Stimulated activated CD4-positive, alpha-beta T cell treated with anti-CD3 and anti-CD28 coated beads, TNF-alpha, amount 100 ng/mL, for 24 hours (primary cell): ENCODE data around the gene TCEANC.
"Not testable (repeated sequence)": the region's sequence is repeated elsewhere in the genome, so short reads cannot be mapped to it uniquely, and the experiment has no call there.

ENCODE experiments used
- DNase-seq, 3 experiments: peaks; one replicate each; pipeline ENCODE4 v3.0.0-alpha.2; 2020; ENCODE audit warnings: low read depth in 3 of 3

Gene TCEANC

DNA sequence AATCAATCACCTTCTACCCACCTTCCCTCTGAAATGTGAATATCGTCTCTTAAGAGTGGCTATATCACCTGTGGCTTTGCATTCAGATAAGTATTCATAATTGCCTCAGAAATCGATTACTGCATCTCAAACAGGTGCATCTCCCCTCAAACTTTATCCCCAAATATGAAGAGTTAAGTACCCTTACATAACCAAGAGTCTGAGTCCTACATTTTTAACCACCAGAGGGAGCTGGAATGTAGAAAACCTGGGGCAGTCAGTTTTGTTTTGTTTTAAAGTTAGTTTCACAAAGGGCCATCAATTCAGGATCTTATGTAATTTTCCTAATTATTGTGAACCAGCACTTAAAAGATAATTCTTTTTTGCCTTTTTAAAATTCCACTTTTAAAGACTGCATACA lies 5.7 kb downstream of the TCEANC start:
- no peak for DNase-seq

DNA sequence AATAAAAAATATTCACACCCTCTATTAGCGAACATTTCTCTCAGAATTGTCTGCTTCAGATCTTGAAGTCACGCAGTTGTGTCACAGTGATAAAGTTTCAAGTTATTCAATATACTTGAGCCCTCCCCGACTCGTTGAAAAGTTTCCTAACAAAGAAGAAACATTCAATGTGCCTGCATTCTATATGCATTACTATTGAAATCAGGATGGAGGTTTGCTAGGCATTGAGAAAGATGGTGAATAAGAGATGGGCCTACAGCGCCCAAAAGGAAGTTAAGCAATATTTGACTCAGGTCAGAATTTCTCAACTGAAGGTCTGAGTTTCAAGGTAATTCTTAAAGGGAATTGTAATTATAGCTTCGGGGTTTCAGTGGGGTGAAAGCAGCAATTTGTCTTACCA lies 6.1 kb downstream of the TCEANC start:
- DNase-seq: no peak

DNA sequence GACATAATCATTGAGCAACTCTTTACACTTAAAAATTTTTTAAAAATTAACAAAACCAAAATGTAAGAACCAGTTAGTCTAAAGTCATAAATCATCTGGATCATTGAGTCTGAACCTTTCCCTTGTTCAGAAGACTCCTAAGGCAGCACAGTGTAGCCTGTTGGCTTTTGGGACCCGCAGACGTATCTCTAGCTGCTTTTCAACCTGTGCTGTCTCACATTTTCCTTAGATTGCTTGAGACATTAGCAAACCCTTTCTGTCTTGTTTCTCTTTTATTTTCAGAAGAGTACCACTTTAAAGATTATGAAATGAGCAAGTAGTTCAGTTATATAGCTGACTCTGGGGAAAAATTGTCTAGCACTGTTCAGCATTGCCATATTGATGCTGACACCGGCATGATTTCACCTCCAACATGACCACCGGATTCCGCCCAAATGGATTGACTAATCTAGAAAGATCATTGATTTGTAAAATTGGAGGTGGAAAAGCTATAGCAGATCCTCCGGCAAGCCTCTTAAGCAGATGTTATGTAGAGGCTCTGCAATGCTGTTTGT lies 8.9 kb downstream of the TCEANC start:
- DNase-seq: peak in 1 of 3 experiments; percentile 4

DNA sequence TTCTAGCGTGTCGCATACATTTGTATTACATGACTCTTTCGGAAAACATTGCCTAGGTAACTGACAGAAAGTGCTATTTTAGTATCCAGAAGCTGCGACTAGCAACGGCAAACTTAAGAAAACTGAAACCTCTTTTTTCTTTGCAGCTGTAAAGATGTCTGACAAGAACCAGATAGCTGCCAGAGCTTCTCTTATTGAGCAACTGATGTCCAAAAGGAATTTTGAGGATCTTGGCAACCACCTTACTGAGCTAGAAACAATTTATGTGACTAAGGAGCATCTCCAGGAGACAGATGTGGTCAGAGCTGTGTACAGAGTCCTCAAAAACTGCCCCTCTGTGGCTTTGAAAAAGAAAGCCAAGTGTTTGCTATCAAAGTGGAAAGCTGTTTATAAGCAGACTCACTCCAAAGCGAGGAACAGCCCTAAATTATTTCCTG lies 9.4 kb downstream of the TCEANC start:
- no peak for DNase-seq

DNA sequence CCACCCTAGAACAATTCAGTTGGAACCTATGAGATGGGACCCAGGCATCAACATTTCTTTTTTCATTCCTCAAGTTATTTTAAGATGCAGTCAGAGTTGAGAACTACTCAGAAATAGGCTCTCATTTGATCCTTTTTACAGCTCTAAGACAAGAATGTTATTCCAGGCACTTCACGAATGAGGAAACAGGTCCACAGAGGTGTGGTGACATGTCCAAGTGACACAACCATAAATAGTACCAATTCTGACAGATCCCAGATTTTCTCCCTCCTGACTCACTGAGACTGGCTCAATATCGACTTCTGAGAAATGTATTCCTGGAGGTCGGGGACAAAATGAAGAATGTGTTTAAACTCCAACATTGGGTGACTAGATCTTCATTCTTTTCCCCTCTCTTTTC lies 11.1 kb downstream of the TCEANC start:
- DNase-seq: no peak

DNA sequence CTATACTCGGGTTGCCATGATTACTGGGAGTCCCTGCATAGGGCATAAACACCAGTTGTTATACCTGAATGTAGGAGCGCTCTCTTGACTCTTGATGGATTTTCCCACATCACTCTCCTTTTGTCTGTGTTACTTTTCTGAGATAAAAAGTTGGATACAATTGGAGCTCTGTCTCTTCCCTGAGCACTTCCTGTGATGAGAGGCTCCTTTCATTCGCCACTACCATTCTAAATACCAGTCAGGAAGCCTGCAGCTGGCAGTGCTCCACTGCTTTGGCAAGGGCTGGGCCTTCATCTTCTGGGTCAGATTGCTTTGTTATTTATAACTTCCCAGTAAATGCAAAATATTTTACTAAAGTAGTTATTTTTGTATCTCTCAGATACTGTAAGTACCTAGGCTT lies 13.9 kb downstream of the TCEANC start:
- DNase-seq: no peak

DNA sequence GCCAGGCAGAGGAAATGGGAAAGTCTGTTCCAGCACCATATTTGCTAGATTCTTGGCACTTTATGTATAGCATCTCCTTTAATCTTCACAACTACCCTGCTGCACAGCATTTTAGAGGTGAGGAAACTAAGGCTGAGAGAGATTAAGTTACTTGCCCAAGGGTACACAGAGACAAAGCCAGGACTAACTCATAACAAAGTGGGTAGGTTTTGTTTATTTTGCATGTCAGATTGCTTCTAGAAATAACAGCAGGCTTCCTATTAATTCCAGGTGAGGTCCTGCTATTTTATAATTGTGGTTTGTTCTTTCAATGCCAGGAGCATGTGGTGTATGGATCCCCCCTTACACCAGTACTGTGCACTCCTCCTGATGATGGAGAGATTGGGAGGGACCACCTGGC lies 15.0 kb downstream of the TCEANC start:
- DNase-seq: no peak

DNA sequence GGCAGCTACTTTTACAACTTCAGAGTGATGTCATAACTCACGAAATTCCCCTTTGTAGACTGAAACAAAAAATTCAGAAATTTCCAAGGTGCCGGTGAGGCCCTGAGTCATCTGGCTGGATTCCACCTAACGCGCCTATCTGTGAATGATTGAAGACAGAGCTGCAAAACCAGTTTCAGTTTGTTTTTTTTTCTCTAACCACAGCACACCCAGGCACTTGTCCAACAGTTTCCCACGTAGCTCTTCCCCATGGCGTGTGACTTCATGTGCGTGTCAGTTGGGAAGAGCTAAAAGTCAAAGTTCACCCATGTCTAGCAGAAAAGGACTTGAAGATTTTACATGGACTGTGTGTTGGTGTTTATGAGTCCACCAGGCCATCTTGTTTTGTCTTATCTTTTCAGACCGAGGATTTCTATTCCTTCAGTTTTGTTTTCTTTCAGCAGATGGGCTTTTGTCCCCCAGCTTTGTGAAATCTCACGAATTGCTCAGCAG lies 16.4 kb downstream of the TCEANC start:
- DNase-seq: peak in 1 of 3 experiments; percentile 55

DNA sequence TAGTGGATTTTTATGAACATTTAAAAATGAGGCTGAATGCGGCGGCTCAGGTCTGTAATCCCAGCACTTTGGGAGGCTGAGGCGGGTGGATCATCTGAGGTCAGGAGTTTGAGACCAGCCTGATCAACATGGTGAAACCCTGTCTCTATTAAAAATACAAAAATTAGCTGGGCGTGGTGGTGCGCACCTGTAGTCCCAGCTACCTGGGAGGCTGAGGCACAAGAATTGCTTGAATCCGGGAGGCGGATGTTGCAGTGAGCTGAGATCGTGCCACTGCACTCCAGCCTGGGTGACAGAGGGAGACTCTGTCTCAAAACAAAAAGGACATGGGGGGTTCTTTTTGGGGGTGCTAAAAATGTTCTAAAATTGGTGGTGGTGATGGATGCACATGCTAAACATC lies 16.8 kb downstream of the TCEANC start:
- not testable (repeated sequence) for DNase-seq

DNA sequence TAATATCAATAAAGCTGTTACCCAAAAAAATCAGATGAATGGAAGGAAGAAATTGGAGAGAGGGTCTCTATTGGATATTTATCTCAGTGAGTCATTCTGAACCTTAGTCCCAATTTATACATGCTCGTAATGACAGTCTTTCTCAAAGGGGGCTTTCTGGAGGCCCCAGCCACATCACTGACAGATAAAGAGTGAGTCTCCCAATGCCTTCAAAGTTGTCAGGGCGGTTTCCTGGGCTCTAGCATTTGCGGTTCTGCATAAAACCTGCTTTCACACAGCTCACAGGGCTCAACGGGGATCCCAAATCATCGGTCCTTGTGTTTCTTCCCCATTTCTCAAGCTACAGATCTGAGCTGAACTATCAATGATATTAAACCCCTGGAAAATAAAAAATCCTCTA lies 17.3 kb downstream of the TCEANC start:
- DNase-seq: no peak

DNA sequence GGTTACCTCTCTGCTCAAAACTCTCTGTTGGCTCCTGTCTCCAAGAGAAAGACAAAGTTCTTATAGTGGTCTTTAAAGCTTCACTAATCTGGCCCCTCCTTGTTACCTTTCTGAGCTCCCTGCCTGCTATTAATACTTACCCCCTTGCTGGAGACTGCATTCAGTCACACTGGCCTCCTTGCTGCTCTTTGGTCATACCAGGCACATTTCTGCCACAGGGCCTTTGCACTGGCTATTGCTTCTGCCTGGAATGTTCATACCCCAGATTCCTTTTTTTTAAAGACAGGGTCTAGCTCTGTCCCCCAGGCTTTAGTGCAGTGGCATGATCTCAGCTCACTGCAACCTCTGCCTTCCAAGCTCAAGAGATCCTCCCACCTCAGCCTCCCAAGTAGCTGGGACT lies 20.1 kb downstream of the TCEANC start:
- DNase-seq: no peak

DNA sequence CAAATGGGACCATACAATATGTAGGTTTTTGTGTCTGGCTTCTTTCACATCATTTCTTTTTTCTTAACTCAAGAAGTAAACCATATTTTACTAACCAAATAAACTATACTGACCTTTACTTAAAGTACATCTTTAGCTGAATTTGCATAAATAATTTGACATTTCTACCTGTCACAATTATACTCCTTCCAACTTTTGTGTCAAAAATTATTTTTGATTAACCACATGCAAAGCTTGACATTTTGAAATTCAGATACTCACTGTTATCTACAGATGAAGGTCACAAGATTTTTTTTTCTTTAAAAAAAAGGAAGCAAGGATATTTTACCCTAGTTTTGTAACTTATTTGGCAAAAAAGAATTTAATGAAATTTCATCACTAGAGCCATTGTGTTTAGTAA lies 23.9 kb downstream of the TCEANC start:
- DNase-seq: no peak

DNA sequence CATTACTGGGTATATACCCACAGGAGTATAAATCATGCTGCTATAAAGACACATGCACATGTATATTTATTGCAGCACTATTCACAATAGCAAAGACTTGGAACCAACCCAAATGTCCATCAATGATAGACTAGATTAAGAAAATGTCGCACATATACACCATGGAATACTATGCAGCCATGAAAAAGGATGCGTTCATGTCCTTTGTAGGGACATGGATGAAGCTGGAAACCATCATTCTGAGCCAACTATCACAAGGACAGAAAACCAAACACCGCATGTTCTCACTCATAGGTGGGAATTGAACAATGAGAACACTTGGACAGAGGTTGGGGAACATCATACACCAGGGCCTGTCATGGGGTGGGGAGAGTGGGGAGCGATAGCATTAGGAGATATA lies 26.8 kb downstream of the TCEANC start:
- not testable (repeated sequence) for DNase-seq

DNA sequence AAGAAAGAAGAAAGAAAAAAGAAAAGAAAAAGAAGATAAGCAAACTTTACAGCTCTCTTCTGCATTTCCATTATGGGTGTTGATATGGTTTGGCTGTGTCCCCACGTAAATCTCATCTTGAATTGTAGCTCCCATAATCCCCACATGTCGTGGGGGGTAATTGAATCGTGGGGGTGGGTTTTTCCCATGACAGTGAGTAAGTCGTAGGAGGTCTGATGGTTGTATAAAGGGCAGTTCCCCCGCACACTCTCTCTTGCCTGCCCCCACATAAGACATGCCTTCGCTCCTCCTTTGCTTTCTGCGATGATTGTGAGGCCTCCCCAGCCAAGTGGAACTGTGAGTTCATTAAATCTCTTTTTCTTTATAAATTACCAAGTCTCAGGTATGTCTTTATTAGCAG lies 28.7 kb downstream of the TCEANC start:
- no peak for DNase-seq

DNA sequence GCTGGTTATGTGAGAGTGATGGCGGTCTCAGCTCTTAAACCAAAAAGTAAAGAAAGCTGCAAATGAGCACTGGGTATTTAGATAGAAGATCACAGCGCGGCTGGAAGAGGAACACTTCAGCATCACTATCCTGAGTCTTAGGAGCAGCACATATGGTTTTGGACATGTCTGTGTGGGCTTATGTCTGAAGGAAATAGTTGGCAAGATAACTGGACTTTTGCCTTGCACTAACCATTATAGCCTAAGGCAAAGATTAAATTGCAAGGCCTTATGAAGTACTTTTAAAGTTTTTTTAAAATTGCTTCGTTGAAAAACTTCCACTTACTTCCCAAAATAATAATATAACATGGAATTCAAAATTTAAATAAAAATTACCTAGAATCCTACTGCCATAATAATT lies 31.4 kb downstream of the TCEANC start:
- DNase-seq: no peak

DNA sequence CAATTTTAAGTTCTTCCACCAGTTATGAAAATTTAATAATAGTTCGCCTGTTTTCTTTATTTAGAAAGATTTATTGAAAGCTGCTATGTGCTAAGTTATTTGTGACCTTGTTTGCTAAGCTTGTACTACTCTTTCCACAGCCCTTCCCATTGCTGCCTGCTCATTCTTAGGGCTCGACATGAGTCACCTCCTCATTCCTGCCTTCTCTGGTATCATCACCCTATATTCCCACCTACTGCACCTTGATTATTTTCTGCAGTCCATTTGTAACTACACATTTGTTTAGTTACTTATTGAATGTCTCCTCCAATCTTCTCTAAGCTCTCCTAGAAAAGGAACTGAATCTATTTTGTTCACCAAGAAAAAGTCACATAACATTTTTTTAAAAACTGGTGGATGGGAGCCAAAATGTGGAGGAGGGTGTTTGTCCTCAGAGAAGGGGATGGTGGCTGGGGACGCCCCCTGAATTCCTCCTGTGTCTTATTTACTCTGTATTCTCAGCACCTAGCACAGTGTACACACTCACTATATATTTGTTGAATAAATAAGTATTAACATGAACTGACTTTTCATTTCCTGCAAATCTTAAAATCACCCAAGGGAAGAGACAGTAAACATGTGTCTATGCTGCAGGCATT lies 32.3 kb downstream of the TCEANC start:
- DNase-seq: no peak

DNA sequence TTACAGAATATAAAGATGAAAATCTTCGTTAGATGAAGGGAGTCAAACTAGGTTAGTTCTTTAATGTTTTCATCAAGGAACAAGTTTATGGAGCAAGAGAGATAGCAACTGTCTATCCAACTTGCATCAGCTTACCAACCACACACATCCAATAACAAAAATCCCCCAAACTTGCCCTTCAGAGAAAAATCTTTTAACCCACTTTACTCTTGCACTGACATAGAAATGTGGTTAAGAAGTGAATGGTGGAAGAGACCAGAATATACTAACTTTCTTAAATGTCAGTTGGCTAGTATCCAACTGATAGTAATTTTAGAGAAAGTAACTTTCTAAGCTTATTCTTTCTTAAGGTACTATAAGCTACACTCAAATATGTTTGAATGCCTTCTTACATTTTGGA lies 34.3 kb downstream of the TCEANC start:
- no peak for DNase-seq

DNA sequence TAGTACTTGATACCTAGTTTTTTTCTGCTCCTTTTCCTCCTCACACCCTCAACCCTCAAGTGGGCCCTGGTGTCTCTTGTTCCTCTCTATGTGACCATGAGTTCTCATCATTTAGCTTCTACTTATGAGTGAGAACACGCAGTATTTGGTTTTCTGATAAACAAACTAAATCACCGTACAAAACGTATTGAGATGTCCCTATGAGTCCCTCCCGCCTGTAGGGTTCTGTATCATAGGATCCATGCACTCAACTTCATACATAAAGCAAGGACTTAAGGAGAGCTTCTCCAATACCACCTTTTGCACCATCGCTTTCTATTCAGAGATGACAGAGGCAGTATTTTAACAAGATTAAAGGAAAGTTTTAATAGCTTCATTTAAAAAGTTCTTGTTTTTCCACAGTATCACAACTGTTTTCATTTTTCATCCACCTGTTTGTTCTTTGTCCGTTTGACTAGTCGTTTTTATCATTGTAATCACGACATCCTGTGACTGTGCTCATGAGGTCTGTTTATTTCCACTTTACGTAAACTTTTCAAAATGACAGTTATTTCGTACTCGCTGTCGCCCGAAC lies 35.5 kb downstream of the TCEANC start:
- no peak for DNase-seq

DNA sequence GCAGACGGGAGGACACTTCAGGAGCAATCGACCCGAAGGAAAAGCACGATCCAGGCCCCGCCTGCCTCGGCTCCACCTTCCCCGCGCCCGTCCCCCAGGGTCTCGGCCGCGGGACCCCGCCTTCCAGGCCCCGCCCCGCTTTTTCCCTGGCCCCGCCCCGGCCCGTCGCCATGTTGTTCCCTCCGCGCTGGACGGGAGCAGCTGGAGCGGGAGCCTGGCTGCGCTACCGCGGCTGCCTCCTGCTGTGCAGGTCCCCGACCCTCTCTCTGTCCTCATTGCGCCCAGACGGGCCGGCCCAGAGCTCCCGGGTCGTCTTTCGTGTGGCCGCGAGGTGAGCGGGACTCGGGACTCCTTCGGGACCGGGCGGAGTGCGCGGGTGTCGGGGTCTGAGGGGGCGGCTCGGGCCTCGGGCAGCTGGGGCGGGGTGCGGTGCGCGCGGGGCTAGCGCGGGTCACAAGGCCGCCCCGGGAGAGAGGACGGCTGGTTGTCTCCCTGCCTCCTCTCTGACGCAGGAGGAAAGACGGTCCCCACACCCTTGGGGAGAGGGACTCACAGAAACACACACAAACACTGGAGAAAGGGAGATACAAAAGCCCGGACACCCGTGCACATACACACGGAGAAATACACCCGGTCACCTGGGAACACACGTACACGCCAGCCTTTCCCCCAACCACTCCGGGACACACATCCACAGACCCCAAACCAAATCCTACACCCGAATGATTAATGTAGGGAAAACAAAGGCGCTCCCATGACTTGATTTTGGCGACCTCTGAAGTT lies 36.2 kb downstream of the TCEANC start, which contains the start of gene RAB9A:
TSS of gene RAB9A (plus strand) at position 171 of the 783 bp plus-strand sequence. CDS start 19,619 bp downstream, outside the sequence.
- peak; percentile 59 to 82 (median 67) for DNase-seq

DNA sequence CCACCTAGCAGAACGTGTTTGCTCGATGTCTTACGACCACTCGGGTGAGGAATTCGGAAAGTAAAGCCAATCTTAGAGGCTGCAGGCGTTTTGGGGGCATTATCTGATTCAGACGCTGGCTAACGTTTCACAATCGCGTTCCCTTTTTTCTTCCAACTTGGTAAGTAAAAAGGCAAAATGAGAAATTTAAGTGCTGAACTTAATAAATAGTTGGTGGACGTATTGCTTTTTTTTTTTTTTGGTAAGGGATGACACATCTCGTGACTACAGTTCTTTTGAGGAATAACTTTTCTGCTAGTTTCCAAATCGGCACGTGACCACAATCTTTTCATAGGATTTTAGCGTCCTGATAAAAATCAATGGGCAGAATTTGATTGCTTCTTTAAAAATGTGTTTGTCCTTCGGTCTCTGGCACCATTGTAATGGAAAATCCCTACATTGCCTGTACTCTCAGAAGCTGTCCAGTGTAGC lies 36.8 kb downstream of the TCEANC start:
- DNase-seq: no peak

DNA sequence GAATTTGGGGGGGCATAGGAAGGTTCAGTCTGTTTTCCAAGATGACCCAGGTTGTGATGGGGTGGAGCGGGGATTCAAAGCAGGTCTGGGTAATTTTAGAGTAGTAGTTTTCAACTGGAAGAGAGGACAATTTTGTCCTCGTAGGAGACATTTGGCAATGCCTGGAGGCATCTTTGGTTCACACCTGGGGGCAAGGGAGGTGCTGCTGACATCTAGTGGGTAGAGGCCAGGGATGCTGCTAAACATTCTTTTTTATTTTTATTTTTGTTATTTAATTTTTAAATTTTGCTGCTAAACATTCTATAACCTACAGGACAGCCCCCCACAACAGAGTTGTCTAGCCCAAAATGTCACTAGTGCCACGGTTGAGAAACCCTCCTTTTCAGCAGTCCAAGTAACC lies 37.9 kb downstream of the TCEANC start:
- DNase-seq: no peak

DNA sequence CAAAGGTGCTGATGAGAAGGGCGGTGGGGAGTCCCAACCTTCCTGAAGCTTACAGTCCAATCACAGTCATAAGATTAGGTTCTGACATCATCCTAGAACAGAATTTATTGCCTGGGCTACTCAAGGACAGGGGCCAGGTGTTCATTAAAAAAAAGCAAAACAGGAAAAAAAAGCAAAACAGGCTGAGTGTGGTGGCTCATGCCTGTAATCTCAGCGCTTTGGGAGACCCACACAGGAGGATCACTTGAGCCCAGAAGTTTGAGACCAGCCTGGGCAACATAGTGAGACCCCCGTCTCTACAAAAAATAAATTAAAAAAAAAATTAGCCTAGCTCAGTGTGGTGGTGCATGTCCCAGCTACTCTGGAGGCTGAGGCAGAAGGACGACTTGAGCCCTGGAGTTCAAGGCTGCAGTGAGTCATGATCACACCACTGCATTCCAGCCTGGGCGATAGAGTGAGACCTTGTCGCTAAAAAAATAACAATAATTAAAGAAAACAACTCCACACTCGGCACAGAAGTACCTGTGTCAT lies 39.0 kb downstream of the TCEANC start:
- DNase-seq: no peak
